ENCODE measurements around the gene MTNR1A.

DNA sequence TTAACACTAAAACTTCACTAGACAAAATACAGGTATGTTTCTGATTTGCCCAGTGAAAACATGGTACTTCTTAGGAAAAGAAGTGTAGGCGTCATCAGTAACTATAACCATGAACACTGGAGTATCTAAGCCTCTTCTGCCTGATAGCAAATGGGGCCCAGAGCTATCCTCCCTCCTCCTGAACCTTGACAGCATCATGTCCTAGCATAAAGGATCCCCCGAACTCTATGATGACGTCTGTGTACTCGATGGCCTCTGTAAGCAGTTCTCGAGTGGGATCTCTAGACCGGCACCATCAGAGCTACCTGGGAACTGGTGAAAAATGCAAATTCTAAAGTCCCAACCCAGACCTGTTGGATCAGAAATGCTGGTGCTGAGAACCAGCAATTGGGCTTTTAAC is 36.3 kb upstream of the MTNR1A start:
- TF ChIP-seq, protein P1, sequence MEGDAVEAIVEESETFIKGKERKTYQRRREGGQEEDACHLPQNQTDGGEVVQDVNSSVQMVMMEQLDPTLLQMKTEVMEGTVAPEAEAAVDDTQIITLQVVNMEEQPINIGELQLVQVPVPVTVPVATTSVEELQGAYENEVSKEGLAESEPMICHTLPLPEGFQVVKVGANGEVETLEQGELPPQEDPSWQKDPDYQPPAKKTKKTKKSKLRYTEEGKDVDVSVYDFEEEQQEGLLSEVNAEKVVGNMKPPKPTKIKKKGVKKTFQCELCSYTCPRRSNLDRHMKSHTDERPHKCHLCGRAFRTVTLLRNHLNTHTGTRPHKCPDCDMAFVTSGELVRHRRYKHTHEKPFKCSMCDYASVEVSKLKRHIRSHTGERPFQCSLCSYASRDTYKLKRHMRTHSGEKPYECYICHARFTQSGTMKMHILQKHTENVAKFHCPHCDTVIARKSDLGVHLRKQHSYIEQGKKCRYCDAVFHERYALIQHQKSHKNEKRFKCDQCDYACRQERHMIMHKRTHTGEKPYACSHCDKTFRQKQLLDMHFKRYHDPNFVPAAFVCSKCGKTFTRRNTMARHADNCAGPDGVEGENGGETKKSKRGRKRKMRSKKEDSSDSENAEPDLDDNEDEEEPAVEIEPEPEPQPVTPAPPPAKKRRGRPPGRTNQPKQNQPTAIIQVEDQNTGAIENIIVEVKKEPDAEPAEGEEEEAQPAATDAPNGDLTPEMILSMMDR (IDR thresholded peaks at IDR 0.05): no peak
- TF ChIP-seq POLR2A (IDR thresholded peaks at IDR 0.05): no peak

All from thyroid gland (tissue), 4 donors.